K562 (cell line): ENCODE results near the gene FADD.

Experiments used
- CTCF ChIP-seq, 3 experiments: IDR thresholded peaks in 2 of 3; conservative IDR thresholded peaks in 1 of 3; 2 replicates each; pipeline ENCODE4 v1.5.1; 2011 to 2012; ENCODE audit warnings: low read length in 3 of 3, mild to moderate bottlenecking in 3 of 3, control low read depth in 2 of 3, improper control_type of control experiment in 1 of 3, inconsistent platforms in 1 of 3, low read depth in 1 of 3, mixed read lengths in 1 of 3, moderate library complexity in 1 of 3; ENCODE audit not compliant: insufficient read depth in 2 of 3
- GATA2 ChIP-seq: sonication (generic); formaldehyde crosslinking; IDR thresholded peaks from 2 replicates; pipeline ENCODE4 v1.4.0; 2020; ENCODE audit warnings: mild to moderate bottlenecking, missing genetic modification reagents
- MED1 ChIP-seq: sonication (generic); formaldehyde crosslinking; IDR thresholded peaks from 2 replicates; pipeline ENCODE4 v1.8.1; 2023; ENCODE audit warnings: missing genetic modification reagents, borderline replicate concordance
- MYC ChIP-seq, 2 experiments: fragments of 250-450 bp in 1 of 2; sonication (Bioruptor Pico) in 1 of 2; IDR thresholded peaks; 2 replicates each; pipeline versions ENCODE4 v1.5.1 to v1.6.1; 2012 to 2021; ENCODE audit warnings: low read depth in 2 of 2, borderline replicate concordance in 1 of 2, improper control_type of control experiment in 1 of 2, low read length in 1 of 2, mild to moderate bottlenecking in 1 of 2, moderate library complexity in 1 of 2
- NFATC3 ChIP-seq: fragments of 450-650 bp; IDR thresholded peaks from 2 replicates; pipeline ENCODE4 v1.6.1; 2017; ENCODE audit warnings: mild to moderate bottlenecking
- NFYB ChIP-seq: IDR thresholded peaks from 2 replicates; pipeline ENCODE4 v1.6.1; 2011; ENCODE audit warnings: mild to moderate bottlenecking, moderate library complexity; ENCODE audit not compliant: insufficient read length; ENCODE audit errors: extremely low read depth
- NR3C1 ChIP-seq: sonication (generic); formaldehyde crosslinking; IDR thresholded peaks from 2 replicates; pipeline ENCODE4 v1.8.1; 2022; ENCODE audit warnings: missing genetic modification reagents
- PKNOX1 ChIP-seq: fragments of 450-650 bp; IDR thresholded peaks from 2 replicates; pipeline ENCODE4 v1.6.1; 2016
- POLR2A ChIP-seq: fragments of 450-650 bp; conservative IDR thresholded peaks from 2 replicates; pipeline ENCODE4 v1.6.1; 2016
- ZBTB40 ChIP-seq, 2 experiments: fragments of 450-650 bp in 1 of 2; sonication (generic) in 1 of 2; formaldehyde crosslinking in 1 of 2; IDR thresholded peaks; 2 replicates each; pipeline versions ENCODE4 v1.7.1 to v1.9.0; 2016 to 2022; ENCODE audit warnings: inconsistent platforms in 1 of 2, mild to moderate bottlenecking in 1 of 2, missing genetic modification reagents in 1 of 2
- ZNF274 ChIP-seq: IDR thresholded peaks from 2 replicates; pipeline ENCODE4 v1.6.1; 2011; ENCODE audit warnings: low read depth, mild to moderate bottlenecking, low read length, moderate library complexity, borderline replicate concordance

- no peak for TF ChIP-seq PKNOX1
- TF ChIP-seq ZBTB40 (IDR thresholded peaks at IDR 0.05), result no peak
- no peak for TF ChIP-seq ZBTB40 (CRISPR knock-in tag; IDR thresholded peaks at IDR 0.05)
- no peak for TF ChIP-seq NFYB
- no peak for TF ChIP-seq MED1 (CRISPR knock-in tag)
- TF ChIP-seq ZNF274, result no peak
- no peak for TF ChIP-seq MYC (IDR thresholded peaks at IDR 0.05; ENCODE audit: low read depth, low read length)
- no peak for TF ChIP-seq MYC (CRISPR knock-in tag; IDR thresholded peaks at IDR 0.05; ENCODE audit: borderline replicate concordance, low read depth)
- no peak for TF ChIP-seq NR3C1 (CRISPR knock-in tag)
- TF ChIP-seq POLR2A, result no peak
- no peak for TF ChIP-seq GATA2
- TF ChIP-seq CTCF (IDR thresholded peaks at IDR 0.05 in 2 of 3, conservative IDR thresholded peaks at IDR 0.05 in 1 of 3; ENCODE audit: insufficient read depth in 2 of 3, low read depth in 1 of 3, low read length in 3 of 3), result no peak
- TF ChIP-seq NFATC3, result no peak
These were observed 35.2 kb upstream of the FADD start for GRCh38 chr11:70167723-70168404.
